Ishikawa (cell line): Measurements from ENCODE around the gene ERBIN.

Source experiments
- CEBPB ChIP-seq: IDR thresholded peaks from 2 replicates; pipeline ENCODE4 v1.6.1; 2012
- CREB1 ChIP-seq: IDR thresholded peaks from 2 replicates; pipeline ENCODE4 v1.6.1; 2012; ENCODE audit warnings: low read depth
- EGR1 ChIP-seq: IDR thresholded peaks from 2 replicates; pipeline ENCODE4 v1.6.1; 2012
- EP300 ChIP-seq: IDR thresholded peaks from 2 replicates; pipeline ENCODE4 v1.6.1; 2012; ENCODE audit warnings: borderline replicate concordance
- FOXM1 ChIP-seq: IDR thresholded peaks from 2 replicates; pipeline ENCODE4 v1.6.1; 2012; ENCODE audit warnings: low read depth, borderline replicate concordance
- MAX ChIP-seq: IDR thresholded peaks from 2 replicates; pipeline ENCODE4 v1.6.1; 2012
- NFIC ChIP-seq: IDR thresholded peaks from 2 replicates; pipeline ENCODE4 v1.6.1; 2012
- RAD21 ChIP-seq: IDR thresholded peaks from 2 replicates; pipeline ENCODE4 v1.6.1; 2012; ENCODE audit warnings: low read depth
- REST ChIP-seq: IDR thresholded peaks from 2 replicates; pipeline ENCODE4 v1.6.1; 2012; ENCODE audit warnings: low read depth, mild to moderate bottlenecking
- TAF1 ChIP-seq: IDR thresholded peaks from 2 replicates; pipeline ENCODE4 v1.6.1; 2012; ENCODE audit warnings: low read depth, mild to moderate bottlenecking
- TCF12 ChIP-seq: IDR thresholded peaks from 2 replicates; pipeline ENCODE4 v1.6.1; 2012; ENCODE audit warnings: low read depth
- TEAD4 ChIP-seq: IDR thresholded peaks from 2 replicates; pipeline ENCODE4 v1.6.1; 2012
- YY1 ChIP-seq: IDR thresholded peaks from 2 replicates; pipeline ENCODE4 v1.6.1; 2012; ENCODE audit warnings: low read depth
- ZBTB7A ChIP-seq: IDR thresholded peaks from 2 replicates; pipeline ENCODE4 v1.6.1; 2012; ENCODE audit warnings: low read depth
- TF ChIP-seq, protein P1 (sequence below): IDR thresholded peaks from 2 replicates; pipeline ENCODE4 v1.6.1; 2012

The ERBIN gene

GRCh38 chr5:66013397-66013796 is 87.0 kb downstream of the ERBIN start:
- no peak for TF ChIP-seq TAF1
- TF ChIP-seq EGR1: no peak
- TF ChIP-seq EP300: no peak
- TF ChIP-seq NFIC: no peak
- no peak for TF ChIP-seq FOXM1
- TF ChIP-seq, protein P1, sequence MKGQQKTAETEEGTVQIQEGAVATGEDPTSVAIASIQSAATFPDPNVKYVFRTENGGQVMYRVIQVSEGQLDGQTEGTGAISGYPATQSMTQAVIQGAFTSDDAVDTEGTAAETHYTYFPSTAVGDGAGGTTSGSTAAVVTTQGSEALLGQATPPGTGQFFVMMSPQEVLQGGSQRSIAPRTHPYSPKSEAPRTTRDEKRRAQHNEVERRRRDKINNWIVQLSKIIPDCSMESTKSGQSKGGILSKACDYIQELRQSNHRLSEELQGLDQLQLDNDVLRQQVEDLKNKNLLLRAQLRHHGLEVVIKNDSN: no peak

- TF ChIP-seq MAX: no peak
- TF ChIP-seq, protein P1: no peak
- TF ChIP-seq REST: no peak
- no peak for TF ChIP-seq RAD21
- TF ChIP-seq FOXM1: no peak
- TF ChIP-seq NFIC: no peak
- no peak for TF ChIP-seq CEBPB
- TF ChIP-seq YY1: no peak
- TF ChIP-seq TCF12: no peak
- no peak for TF ChIP-seq TEAD4
- TF ChIP-seq ZBTB7A: no peak
- TF ChIP-seq TAF1: no peak
- no peak for TF ChIP-seq EGR1
- TF ChIP-seq EP300: no peak
- no peak for TF ChIP-seq CREB1
Measured at GRCh38 chr5:66013906-66014305, 87.5 kb downstream of the ERBIN start.

- no peak for TF ChIP-seq MAX
- TF ChIP-seq TEAD4: no peak
- TF ChIP-seq NFIC: no peak
- no peak for TF ChIP-seq CREB1
- TF ChIP-seq YY1: no peak
- no peak for TF ChIP-seq RAD21
- no peak for TF ChIP-seq REST
- no peak for TF ChIP-seq CEBPB
- TF ChIP-seq EGR1: no peak
- TF ChIP-seq, protein P1: no peak
- TF ChIP-seq EP300: no peak
- TF ChIP-seq TCF12: no peak
- TF ChIP-seq TAF1: no peak
- TF ChIP-seq ZBTB7A: no peak
- TF ChIP-seq FOXM1: no peak
Measured at GRCh38 chr5:66015196-66015960, 89.0 kb downstream of the ERBIN start.

- TF ChIP-seq REST: no peak
- no peak for TF ChIP-seq CREB1
- TF ChIP-seq, protein P1: no peak
- TF ChIP-seq RAD21: no peak
- no peak for TF ChIP-seq TAF1
- no peak for TF ChIP-seq TCF12
- TF ChIP-seq CEBPB: no peak
- no peak for TF ChIP-seq EGR1
- no peak for TF ChIP-seq YY1
- TF ChIP-seq TEAD4: no peak
- no peak for TF ChIP-seq EP300
Measured at GRCh38 chr5:66021585-66021984, 95.2 kb downstream of the ERBIN start.
